Measurements from ENCODE around the gene RNF213.
"Not testable (repeated sequence)": the region's sequence is repeated elsewhere in the genome, so short reads cannot be mapped to it uniquely, and the experiment has no call there.

RNF213 gene

GRCh38 chr17:80224683-80225082, 36.0 kb upstream of the RNF213 start:
- no peak for DNase-seq (ENCODE audit: low read depth)

- DNase-seq (ENCODE audit: low read depth): no peak
Observed at GRCh38 chr17:80225230-80225629, 35.4 kb upstream of the RNF213 start.

- DNase-seq (ENCODE audit: low read depth): no peak
Observed at GRCh38 chr17:80227156-80227555, 33.5 kb upstream of the RNF213 start.

- DNase-seq (ENCODE audit: low read depth): no peak
Observed at GRCh38 chr17:80227666-80228065, 33.0 kb upstream of the RNF213 start.

- no peak for DNase-seq (ENCODE audit: low read depth)
Observed at GRCh38 chr17:80228477-80228876, 32.2 kb upstream of the RNF213 start.

- no peak for DNase-seq (ENCODE audit: low read depth)
Observed at GRCh38 chr17:80229011-80229410, 31.6 kb upstream of the RNF213 start.

- DNase-seq (ENCODE audit: low read depth): no peak
Observed at GRCh38 chr17:80232438-80232837, 28.2 kb upstream of the RNF213 start.

GRCh38 chr17:80233202-80233601, 27.4 kb upstream of the RNF213 start:
- no peak for DNase-seq (ENCODE audit: low read depth)

GRCh38 chr17:80236911-80237310, 23.7 kb upstream of the RNF213 start:
- DNase-seq (ENCODE audit: low read depth): no peak

GRCh38 chr17:80237386-80237785, 23.3 kb upstream of the RNF213 start:
- DNase-seq (ENCODE audit: low read depth): no peak

- DNase-seq (ENCODE audit: low read depth): no peak
Observed at GRCh38 chr17:80242505-80242904, 18.1 kb upstream of the RNF213 start.

- DNase-seq (ENCODE audit: low read depth): no peak
Observed at GRCh38 chr17:80243526-80244433, 16.9 kb upstream of the RNF213 start.

GRCh38 chr17:80244448-80244847, 16.2 kb upstream of the RNF213 start:
- DNase-seq (ENCODE audit: low read depth): not testable (repeated sequence)

- DNase-seq (ENCODE audit: low read depth): no peak
Observed at GRCh38 chr17:80244871-80245509, 15.7 kb upstream of the RNF213 start.

GRCh38 chr17:80245566-80246265, 14.9 kb upstream of the RNF213 start:
- no peak for DNase-seq (ENCODE audit: low read depth)

GRCh38 chr17:80246266-80246681, 14.4 kb upstream of the RNF213 start:
- DNase-seq (ENCODE audit: low read depth): no peak

- no peak for DNase-seq (ENCODE audit: low read depth)
Observed at GRCh38 chr17:80246726-80247125, 13.9 kb upstream of the RNF213 start.

GRCh38 chr17:80247561-80247960, 13.1 kb upstream of the RNF213 start:
- DNase-seq (ENCODE audit: low read depth): no peak

GRCh38 chr17:80248001-80248893, 12.4 kb upstream of the RNF213 start:
- DNase-seq (ENCODE audit: low read depth): no peak

GRCh38 chr17:80248894-80249710, 11.6 kb upstream of the RNF213 start:
- DNase-seq (ENCODE audit: low read depth): no peak

GRCh38 chr17:80251966-80252365, 8.7 kb upstream of the RNF213 start:
- DNase-seq (ENCODE audit: low read depth): no peak

All from stimulated activated CD8-positive, alpha-beta memory T cell treated with anti-CD3 and anti-CD28 coated beads, Interleukin-12 subunit alpha, Interleukin-12 subunit beta, amount 100 ng/mL, for 1 hour (primary cell).